Measurements from ENCODE around the gene ACAP3.
A peak's percentile ranks its signal among the peaks of the same experiment; 100 is the strongest.

The ACAP3 gene

DNA sequence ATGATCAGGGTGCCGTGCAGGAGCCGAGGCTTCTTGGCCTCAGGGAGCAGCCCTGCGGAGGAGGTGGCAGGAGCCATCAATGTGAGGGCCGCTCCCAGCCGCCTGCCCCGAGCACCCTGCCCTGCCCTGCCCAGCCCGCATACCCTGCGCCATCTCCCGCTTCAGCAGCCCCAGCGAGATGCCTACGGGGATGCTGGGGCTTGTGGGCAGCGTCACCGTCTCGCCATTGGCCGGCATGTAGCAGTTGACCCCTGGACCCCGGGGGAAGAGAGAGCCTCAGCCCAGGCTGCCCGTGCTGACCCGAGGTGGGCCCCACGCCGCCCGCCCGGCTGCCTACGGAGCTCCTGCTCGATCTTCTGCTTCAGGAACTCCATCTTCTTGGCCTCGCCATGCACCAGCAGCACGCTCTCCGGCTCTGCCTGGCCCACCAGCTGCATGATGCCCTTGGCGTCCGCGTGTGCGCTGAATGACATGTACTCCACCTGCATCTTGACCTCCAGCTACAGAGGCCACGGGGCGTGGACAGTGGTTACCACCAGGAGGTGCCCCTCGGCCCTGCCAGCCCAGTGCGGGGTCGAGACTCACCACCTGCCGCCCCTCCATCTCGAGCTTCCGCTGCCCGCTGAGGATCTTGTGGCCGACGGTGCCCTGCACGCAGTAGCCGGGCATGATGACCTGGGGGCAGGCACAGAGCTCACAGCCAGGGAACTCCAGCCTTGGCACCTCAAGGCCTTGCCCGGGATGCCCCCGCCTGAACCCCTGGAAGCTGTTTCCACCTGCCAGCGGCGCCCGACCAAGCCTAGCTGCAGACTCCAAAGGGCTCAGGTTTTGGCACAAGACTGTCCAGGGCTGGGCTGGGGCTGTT is 5.0 kb upstream of the ACAP3 start:
- H3K9me2 ChIP-seq (replicated peaks; ENCODE audit: low read depth, low read length): no peaks in the 10 kb centered on the region
- H4K20me1 ChIP-seq (ENCODE audit: insufficient read depth, low read length, poor library complexity, severe bottlenecking): peaks cover 17% of the 10 kb centered on the region
- peaks cover 12% of the 10 kb centered on the region for H3K4me1 ChIP-seq (ENCODE audit: insufficient read depth, low read length, poor library complexity, severe bottlenecking)
- H3F3A ChIP-seq (ENCODE audit: low read depth): no peaks in the 10 kb centered on the region; the same call in 1 of the 2 replicates
- H3K79me2 ChIP-seq (ENCODE audit: insufficient read depth, low read length): peaks cover 32% of the 10 kb centered on the region; the same call in 1 of the 2 replicates
- H3K4me2 ChIP-seq (ENCODE audit: low read depth, low read length, poor library complexity, severe bottlenecking): no peak overlapping the region
- H3K9me3 ChIP-seq (ENCODE audit: insufficient read depth, low read depth, low read length): no peaks in the 10 kb centered on the region
- H3K9ac ChIP-seq (ENCODE audit: low read depth, low read length, poor library complexity, severe bottlenecking): no peak overlapping the region
- no peak overlapping the region for H3K4me3 ChIP-seq (ENCODE audit: low read length, poor library complexity, severe bottlenecking)
- H3K36me3 ChIP-seq (ENCODE audit: insufficient read depth, low read length): peaks cover 40% of the 10 kb centered on the region; the same call in 1 of the 2 replicates
- H3K27me3 ChIP-seq (ENCODE audit: insufficient read depth, low read length, poor library complexity, severe bottlenecking): no peaks in the 10 kb centered on the region
- TF ChIP-seq, protein P1, sequence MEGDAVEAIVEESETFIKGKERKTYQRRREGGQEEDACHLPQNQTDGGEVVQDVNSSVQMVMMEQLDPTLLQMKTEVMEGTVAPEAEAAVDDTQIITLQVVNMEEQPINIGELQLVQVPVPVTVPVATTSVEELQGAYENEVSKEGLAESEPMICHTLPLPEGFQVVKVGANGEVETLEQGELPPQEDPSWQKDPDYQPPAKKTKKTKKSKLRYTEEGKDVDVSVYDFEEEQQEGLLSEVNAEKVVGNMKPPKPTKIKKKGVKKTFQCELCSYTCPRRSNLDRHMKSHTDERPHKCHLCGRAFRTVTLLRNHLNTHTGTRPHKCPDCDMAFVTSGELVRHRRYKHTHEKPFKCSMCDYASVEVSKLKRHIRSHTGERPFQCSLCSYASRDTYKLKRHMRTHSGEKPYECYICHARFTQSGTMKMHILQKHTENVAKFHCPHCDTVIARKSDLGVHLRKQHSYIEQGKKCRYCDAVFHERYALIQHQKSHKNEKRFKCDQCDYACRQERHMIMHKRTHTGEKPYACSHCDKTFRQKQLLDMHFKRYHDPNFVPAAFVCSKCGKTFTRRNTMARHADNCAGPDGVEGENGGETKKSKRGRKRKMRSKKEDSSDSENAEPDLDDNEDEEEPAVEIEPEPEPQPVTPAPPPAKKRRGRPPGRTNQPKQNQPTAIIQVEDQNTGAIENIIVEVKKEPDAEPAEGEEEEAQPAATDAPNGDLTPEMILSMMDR (conservative IDR thresholded peaks at IDR 0.05; ENCODE audit: low read length): no peak
- no peak for TF ChIP-seq EZH2phosphoT487 (IDR thresholded peaks at IDR 0.05; ENCODE audit: borderline replicate concordance)
- H2AFZ ChIP-seq (ENCODE audit: low read length): no peak overlapping the region

DNA sequence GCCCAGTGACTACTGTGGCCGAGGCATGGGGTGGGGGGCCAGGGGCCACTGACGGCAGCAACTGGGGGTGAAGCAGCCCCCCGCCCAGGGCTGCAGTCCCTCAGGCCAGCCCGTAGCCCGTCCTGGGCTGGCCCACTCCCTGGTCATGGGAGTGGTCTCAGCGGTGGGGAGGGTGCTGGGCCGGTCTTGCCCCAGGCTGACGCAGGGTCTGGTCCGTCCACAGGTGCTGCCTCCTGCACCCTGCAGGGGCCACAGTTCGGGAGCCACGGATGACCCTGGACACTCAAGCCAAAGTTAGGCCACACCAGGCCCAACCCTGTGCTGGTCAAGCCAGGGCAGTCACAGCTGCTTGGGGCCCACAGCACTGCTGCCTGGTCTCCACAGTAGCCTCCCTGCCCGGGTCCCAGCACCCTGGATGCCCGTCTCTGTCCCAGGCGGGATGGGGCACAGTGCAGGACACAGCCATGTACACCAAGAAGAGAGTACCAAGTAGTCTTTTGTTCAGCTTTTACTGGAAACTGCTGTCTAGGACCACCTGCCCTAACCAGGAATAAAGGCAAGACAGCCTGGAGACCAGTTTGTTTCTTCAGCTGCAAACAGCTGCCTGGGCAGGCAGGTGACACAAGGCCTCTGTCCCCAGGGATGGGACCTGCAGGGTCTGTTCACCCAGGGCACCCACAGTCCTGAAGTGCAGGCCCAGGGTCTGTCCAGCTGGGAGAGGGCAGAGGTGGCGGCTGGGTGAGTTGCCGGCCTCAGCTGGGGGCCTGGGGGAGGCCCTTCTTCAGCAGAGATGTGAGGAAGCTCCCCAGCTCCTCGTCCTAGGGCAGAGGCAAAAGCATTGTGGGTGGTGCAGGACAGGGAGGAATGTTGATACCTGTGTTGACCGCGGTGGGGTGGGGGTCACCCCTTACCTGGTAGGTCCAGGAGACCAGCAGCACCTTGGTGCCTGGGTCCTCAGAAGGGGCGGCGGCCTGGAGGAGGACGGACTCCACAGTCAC is 3.7 kb upstream of the ACAP3 start:
- Histone ChIP-seq H3K9ac (ENCODE audit: low read depth, low read length, poor library complexity, severe bottlenecking) (no peak overlapping the region), H3K79me2 (ENCODE audit: insufficient read depth, low read length) (peaks cover 43% of the 10 kb centered on the region)

DNA sequence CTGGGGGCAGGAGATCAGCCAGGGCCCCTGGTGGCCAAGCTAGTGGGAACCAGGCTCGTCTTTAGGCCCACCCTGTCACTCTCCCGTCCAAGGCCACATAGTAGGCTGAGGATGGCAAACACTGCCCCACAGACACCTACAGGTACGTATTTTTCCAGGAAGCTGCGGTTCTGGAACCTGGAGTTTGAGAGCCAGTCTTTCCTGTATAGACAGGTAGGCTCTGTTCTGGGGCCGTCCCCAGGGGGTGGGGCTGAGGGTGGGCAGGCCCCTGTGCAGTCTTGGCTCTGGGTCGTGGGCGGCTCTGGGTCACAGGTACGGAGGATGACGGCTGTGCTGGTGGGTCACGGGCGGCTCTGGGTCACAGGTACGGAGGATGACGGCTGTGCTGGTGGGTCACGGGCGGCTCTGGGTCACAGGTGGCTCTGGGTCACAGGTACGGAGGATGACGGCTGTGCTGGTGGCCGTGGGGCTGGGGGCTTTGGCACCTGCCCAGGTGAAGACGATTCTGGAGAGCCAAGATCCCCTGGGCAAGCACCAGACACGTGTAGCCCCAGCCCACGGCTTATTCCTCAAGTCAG is 2.8 kb upstream of the ACAP3 start:
- Histone ChIP-seq H3K9me2 (replicated peaks; ENCODE audit: low read depth, low read length) (no peaks in the 10 kb centered on the region), H3K27me3 (ENCODE audit: insufficient read depth, low read length, poor library complexity, severe bottlenecking) (no peaks in the 10 kb centered on the region), H2AFZ (ENCODE audit: low read length) (no peak overlapping the region), H3K9ac (ENCODE audit: low read depth, low read length, poor library complexity, severe bottlenecking) (no peak overlapping the region), H3K9me3 (ENCODE audit: insufficient read depth, low read depth, low read length) (no peaks in the 10 kb centered on the region), H3F3A (ENCODE audit: low read depth) (no peaks in the 10 kb centered on the region; the same call in 1 of the 2 replicates), H3K79me2 (ENCODE audit: insufficient read depth, low read length) (peaks cover 50% of the 10 kb centered on the region), H3K4me1 (ENCODE audit: insufficient read depth, low read length, poor library complexity, severe bottlenecking) (peaks cover 24% of the 10 kb centered on the region), H4K20me1 (ENCODE audit: insufficient read depth, low read length, poor library complexity, severe bottlenecking) (peaks cover 24% of the 10 kb centered on the region), H3K4me3 (ENCODE audit: low read length, poor library complexity, severe bottlenecking) (peak overlapping the region; percentile 98), H3K4me2 (ENCODE audit: low read depth, low read length, poor library complexity, severe bottlenecking) (no peak overlapping the region), H3K36me3 (ENCODE audit: insufficient read depth, low read length) (peaks cover 40% of the 10 kb centered on the region; the same call in 1 of the 2 replicates)
- TF ChIP-seq, protein P1 (conservative IDR thresholded peaks at IDR 0.05; ENCODE audit: low read length): no peak
- TF ChIP-seq EZH2phosphoT487 (IDR thresholded peaks at IDR 0.05; ENCODE audit: borderline replicate concordance): no peak

More for the DNA sequence above, 3.7 kb upstream of the ACAP3 start:
- no peaks in the 10 kb centered on the region for H3K9me3 ChIP-seq (ENCODE audit: insufficient read depth, low read depth, low read length)
- H2AFZ ChIP-seq (ENCODE audit: low read length): no peak overlapping the region
- no peaks in the 10 kb centered on the region; the same call in 1 of the 2 replicates for H3F3A ChIP-seq (ENCODE audit: low read depth)
- no peaks in the 10 kb centered on the region for H3K27me3 ChIP-seq (ENCODE audit: insufficient read depth, low read length, poor library complexity, severe bottlenecking)
- peaks cover 16% of the 10 kb centered on the region for H3K4me1 ChIP-seq (ENCODE audit: insufficient read depth, low read length, poor library complexity, severe bottlenecking)
- peaks cover 18% of the 10 kb centered on the region for H4K20me1 ChIP-seq (ENCODE audit: insufficient read depth, low read length, poor library complexity, severe bottlenecking)
- no peak for TF ChIP-seq EZH2phosphoT487 (IDR thresholded peaks at IDR 0.05; ENCODE audit: borderline replicate concordance)
- TF ChIP-seq, protein P1 (conservative IDR thresholded peaks at IDR 0.05; ENCODE audit: low read length): no peak
- H3K4me2 ChIP-seq (ENCODE audit: low read depth, low read length, poor library complexity, severe bottlenecking): no peak overlapping the region
- H3K36me3 ChIP-seq (ENCODE audit: insufficient read depth, low read length): peaks cover 40% of the 10 kb centered on the region; the same call in 1 of the 2 replicates
- H3K9me2 ChIP-seq (replicated peaks; ENCODE audit: low read depth, low read length): no peaks in the 10 kb centered on the region
- no peak overlapping the region for H3K4me3 ChIP-seq (ENCODE audit: low read length, poor library complexity, severe bottlenecking)

All from Loucy (cell line).